Upper lobe of right lung (tissue), 1 donor: ENCODE measurements around the gene FCHO2. TPM values are rescaled to one million over a fixed set of nuclear protein-coding genes. Genes with fewer than 3 reads are reported as not detected.

Experiments
- ATAC-seq: fragments of 200-7000 bp; cut with Tn5 transposase; one replicate; pipeline ENCODE4 v1.9.1; 2020; ENCODE audit warnings: mild to moderate bottlenecking, moderate library complexity
- DNase-seq: peaks from one replicate; pipeline ENCODE4 v3.0.0-alpha.2; 2020
- H3K27ac ChIP-seq: fragments of 200-600 bp; one replicate; pipeline ENCODE4 v1.8.0; 2022
- H3K27me3 ChIP-seq: fragments of 200-600 bp; one replicate; pipeline ENCODE4 v1.8.0; 2022; ENCODE audit warnings: mild to moderate bottlenecking
- H3K36me3 ChIP-seq: fragments of 200-600 bp; one replicate; pipeline ENCODE4 v1.8.0; 2022
- H3K4me1 ChIP-seq: fragments of 200-600 bp; one replicate; pipeline ENCODE4 v1.8.0; 2022
- H3K4me3 ChIP-seq: fragments of 200-600 bp; one replicate; pipeline ENCODE4 v1.8.0; 2022; ENCODE audit warnings: mild to moderate bottlenecking
- H3K9me3 ChIP-seq: fragments of 200-600 bp; one replicate; pipeline ENCODE4 v1.8.0; 2022
- CTCF ChIP-seq: fragments of 200-600 bp; IDR thresholded peaks from one replicate; pipeline ENCODE4 v1.8.0; 2022; ENCODE audit warnings: antibody characterized with exemption
- intact Hi-C: fragments of 100-400 bp; cut with DNase I; formaldehyde crosslinking; loops from one replicate; pipeline ENCODE4 v1.11.0; 2022
- total RNA-seq: library from RNA; stranded (reverse); fragmentation: NEBNext Ultra II Directional; extraction: Animal tissue kit (Norgen Biotek cat#: 25700); gene quantifications from one replicate; pipeline ENCODE4 v1.2.1, GENCODE V29; 2021
- donor health status: DM: no; HTN: yes; CAD: no; lungs with severe emphysema.

Gene FCHO2
- total RNA-seq, 1 donor from 2014 or later: 83.9 TPM

- no peak for ATAC-seq
- intact Hi-C loops: no loop called here
- no peaks in the 10 kb centered on the region for H3K9me3 ChIP-seq
- no peak for DNase-seq
- TF ChIP-seq CTCF: no peak
- H3K27me3 ChIP-seq: no peaks in the 10 kb centered on the region
- H3K27ac ChIP-seq: no peak overlapping the region
- no peaks in the 10 kb centered on the region for H3K4me1 ChIP-seq
- H3K4me3 ChIP-seq: no peak overlapping the region
- H3K36me3 ChIP-seq: no peaks in the 10 kb centered on the region
Observed at GRCh38 chr5:73106335-73106734, 150.5 kb downstream of the FCHO2 start.

DNA sequence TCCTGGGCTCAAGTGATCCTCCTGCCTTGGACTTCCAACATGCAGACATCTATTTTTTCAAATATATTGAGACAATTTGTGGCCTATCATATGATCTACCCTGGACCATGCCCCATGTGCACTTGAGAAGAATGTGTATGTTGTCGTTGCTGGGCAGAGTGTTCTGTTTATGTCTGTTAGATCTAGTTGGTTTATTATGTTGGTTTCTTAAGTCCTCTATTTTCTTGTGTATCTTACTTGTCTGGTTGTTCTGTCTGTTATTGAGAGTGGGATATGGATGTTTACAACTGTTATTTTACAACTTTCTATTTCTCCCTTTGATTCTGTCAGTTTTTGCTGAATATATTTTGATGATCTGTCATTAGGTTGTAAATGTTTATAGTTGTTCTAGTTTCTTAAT is 154.3 kb downstream of the FCHO2 start:
- Histone ChIP-seq H3K4me1 (no peaks in the 10 kb centered on the region), H3K27me3 (no peaks in the 10 kb centered on the region), H3K36me3 (no peaks in the 10 kb centered on the region), H3K27ac (no peak overlapping the region), H3K9me3 (no peaks in the 10 kb centered on the region), H3K4me3 (no peak overlapping the region)
- ATAC-seq (no peak), DNase-seq (no peak)
- TF ChIP-seq CTCF: no peak
- intact Hi-C loops: no loop called here

DNA sequence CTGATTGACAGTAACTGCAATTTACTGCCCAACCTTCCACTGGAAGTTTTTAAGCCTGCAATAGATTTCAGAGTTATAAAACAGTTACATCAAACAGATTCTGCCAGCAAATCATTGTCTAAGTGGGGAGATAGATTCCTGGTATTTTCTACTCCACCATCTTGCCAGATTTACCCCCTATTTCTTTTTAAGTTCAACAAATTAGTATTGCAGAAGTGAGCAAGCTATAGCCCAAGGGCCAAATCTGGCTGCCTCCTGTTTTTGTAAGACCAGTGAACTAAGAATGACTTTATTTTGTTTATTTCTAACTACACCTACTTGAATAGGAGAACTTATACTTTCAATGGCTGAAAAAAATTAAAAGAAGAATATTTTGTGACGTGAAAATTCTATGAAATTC is 155.7 kb downstream of the FCHO2 start:
- DNase-seq (no peak), ATAC-seq (no peak)
- H3K4me3 ChIP-seq: no peak overlapping the region
- no peaks in the 10 kb centered on the region for H3K9me3 ChIP-seq
- H3K4me1 ChIP-seq: no peaks in the 10 kb centered on the region
- intact Hi-C loops: no loop called here
- H3K36me3 ChIP-seq: no peaks in the 10 kb centered on the region
- H3K27me3 ChIP-seq: no peaks in the 10 kb centered on the region
- H3K27ac ChIP-seq: no peak overlapping the region
- no peak for TF ChIP-seq CTCF

- no peak for DNase-seq
- no peaks in the 10 kb centered on the region for H3K27me3 ChIP-seq
- no peaks in the 10 kb centered on the region for H3K4me1 ChIP-seq
- no peak overlapping the region for H3K4me3 ChIP-seq
- no peaks in the 10 kb centered on the region for H3K36me3 ChIP-seq
- intact Hi-C loops: no loop called here
- no peak overlapping the region for H3K27ac ChIP-seq
- ATAC-seq: no peak
- H3K9me3 ChIP-seq: no peaks in the 10 kb centered on the region
- no peak for TF ChIP-seq CTCF
Observed at GRCh38 chr5:73112359-73112758, 156.5 kb downstream of the FCHO2 start.

GRCh38 chr5:73114044-73114688 is 158.3 kb downstream of the FCHO2 start:
- Histone ChIP-seq H3K4me1 (no peaks in the 10 kb centered on the region), H3K36me3 (no peaks in the 10 kb centered on the region), H3K27me3 (no peaks in the 10 kb centered on the region), H3K9me3 (no peaks in the 10 kb centered on the region), H3K27ac (no peak overlapping the region), H3K4me3 (no peak overlapping the region)
- no peak for ATAC-seq
- no peak for TF ChIP-seq CTCF
- intact Hi-C loops: no loop called here
- DNase-seq: no peak
